Measurements from ENCODE around the gene SRMS. TPM values are rescaled to one million over a fixed set of nuclear protein-coding genes. Genes with fewer than 3 reads are reported as not detected.

Gene SRMS
- total RNA-seq, 2 donors from 2014 or later, result 0.32 to 0.49 TPM

DNA sequence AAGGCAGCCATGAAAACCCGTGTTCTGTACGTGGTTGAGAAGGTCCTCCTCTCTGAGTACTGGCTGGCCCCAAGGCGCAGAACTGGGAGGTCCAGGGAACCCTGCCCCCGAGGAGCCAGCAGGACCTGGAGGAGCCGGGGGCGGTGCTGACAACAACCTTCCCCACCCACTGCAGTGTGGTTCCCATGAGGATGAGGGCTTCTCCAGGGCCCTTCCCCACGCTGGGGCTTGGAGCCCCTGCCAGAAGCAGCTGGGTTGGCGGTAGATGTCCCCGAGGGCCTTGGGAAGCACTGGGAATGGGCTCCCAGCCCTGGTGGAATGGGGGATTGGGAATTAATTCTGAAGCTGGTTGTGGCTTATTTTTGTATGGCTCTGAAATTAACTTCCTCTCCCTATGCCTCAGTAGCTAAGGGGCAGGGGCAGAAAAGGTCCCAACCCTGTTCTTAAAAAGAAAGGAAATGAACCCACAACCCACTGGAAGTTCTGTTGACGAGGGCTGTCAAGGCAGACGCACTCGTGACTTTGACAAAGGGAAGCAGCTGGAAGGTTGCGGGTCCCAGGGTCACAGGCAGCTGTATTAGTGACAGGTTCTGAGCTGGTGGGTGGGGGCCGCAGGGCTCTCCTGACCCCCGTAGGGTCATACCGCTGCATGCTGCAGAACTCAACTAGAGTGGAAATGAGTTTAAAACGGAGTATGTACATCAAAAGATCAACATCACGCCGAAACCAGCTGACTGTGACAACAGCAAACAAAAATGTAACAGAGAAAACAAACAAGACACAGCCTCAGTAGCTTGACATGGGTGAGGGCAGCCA lies 40.4 kb upstream of the SRMS start:
- DNase-seq, result no peak
- Histone ChIP-seq H3K9me3 (no peaks in the 10 kb centered on the region), H3K27ac (no peak overlapping the region), H3K27me3 (no peaks in the 10 kb centered on the region), H3K4me3 (no peak overlapping the region), H3K4me1 (no peaks in the 10 kb centered on the region), H3K36me3 (no peaks in the 10 kb centered on the region), H3K9ac (ENCODE audit: low read depth in 2 of 2, low read length in 2 of 2) (no peak overlapping the region)
- TF ChIP-seq, protein P1, sequence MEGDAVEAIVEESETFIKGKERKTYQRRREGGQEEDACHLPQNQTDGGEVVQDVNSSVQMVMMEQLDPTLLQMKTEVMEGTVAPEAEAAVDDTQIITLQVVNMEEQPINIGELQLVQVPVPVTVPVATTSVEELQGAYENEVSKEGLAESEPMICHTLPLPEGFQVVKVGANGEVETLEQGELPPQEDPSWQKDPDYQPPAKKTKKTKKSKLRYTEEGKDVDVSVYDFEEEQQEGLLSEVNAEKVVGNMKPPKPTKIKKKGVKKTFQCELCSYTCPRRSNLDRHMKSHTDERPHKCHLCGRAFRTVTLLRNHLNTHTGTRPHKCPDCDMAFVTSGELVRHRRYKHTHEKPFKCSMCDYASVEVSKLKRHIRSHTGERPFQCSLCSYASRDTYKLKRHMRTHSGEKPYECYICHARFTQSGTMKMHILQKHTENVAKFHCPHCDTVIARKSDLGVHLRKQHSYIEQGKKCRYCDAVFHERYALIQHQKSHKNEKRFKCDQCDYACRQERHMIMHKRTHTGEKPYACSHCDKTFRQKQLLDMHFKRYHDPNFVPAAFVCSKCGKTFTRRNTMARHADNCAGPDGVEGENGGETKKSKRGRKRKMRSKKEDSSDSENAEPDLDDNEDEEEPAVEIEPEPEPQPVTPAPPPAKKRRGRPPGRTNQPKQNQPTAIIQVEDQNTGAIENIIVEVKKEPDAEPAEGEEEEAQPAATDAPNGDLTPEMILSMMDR (IDR thresholded peaks at IDR 0.05), result no peak
- intact Hi-C loops (cut with DNase I), result no loop called here

DNA sequence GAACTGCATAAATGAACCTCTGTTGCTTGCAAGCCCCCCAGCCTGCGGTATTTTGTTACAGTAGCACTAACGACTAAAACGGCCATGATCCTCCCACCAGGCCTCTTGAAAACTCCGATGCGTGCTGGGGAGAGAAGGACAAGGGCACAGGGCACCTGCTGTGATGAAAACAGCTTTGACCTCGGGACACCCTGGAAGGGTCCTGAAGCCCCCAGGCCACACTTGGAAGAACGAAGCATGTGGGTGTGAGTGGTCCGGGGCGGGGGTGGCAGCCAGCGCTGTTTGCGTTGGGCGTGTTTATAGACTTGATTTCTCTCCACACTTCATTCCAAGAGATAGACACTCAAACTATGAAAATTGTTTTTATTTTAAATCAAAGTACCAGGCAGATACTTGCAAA lies 39.7 kb upstream of the SRMS start:
- Histone ChIP-seq H3K36me3 (no peaks in the 10 kb centered on the region), H3K4me1 (no peaks in the 10 kb centered on the region), H3K9ac (ENCODE audit: low read depth in 2 of 2, low read length in 2 of 2) (no peak overlapping the region), H3K9me3 (no peaks in the 10 kb centered on the region), H3K27ac (no peak overlapping the region), H3K4me3 (no peak overlapping the region), H3K27me3 (no peaks in the 10 kb centered on the region)
- no peak for DNase-seq
- intact Hi-C loops (cut with DNase I), result no loop called here
- TF ChIP-seq, protein P1 (IDR thresholded peaks at IDR 0.05), result no peak

DNA sequence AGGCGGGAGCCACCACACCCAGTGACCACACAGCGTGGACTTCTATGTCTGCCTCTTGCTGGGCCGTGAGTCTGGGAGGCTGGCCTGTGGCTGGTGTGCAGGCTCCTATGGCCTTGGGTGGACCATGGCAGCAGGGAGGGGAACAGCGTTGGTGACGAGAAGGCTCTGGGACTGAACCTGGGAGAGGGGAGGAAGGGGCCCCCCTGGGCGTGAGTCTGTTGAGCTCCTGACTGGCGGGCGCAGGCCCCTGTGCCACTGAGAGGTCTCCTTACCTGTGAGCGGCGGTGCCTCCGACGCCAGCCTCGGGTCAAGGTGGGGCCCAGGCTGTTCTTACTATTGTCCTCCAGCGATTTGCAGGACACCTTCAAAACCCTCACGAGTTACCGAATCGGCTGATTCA lies 39.2 kb upstream of the SRMS start:
- H3K9ac ChIP-seq (ENCODE audit: low read depth in 2 of 2, low read length in 2 of 2), result no peak overlapping the region
- H3K4me3 ChIP-seq, result no peak overlapping the region
- no peaks in the 10 kb centered on the region for H3K36me3 ChIP-seq
- no peaks in the 10 kb centered on the region for H3K27me3 ChIP-seq
- intact Hi-C loops (cut with DNase I), result no loop called here
- H3K4me1 ChIP-seq, result no peaks in the 10 kb centered on the region
- H3K27ac ChIP-seq, result no peak overlapping the region
- TF ChIP-seq, protein P1 (IDR thresholded peaks at IDR 0.05), result no peak
- DNase-seq, result no peak
- H3K9me3 ChIP-seq, result no peaks in the 10 kb centered on the region

DNA sequence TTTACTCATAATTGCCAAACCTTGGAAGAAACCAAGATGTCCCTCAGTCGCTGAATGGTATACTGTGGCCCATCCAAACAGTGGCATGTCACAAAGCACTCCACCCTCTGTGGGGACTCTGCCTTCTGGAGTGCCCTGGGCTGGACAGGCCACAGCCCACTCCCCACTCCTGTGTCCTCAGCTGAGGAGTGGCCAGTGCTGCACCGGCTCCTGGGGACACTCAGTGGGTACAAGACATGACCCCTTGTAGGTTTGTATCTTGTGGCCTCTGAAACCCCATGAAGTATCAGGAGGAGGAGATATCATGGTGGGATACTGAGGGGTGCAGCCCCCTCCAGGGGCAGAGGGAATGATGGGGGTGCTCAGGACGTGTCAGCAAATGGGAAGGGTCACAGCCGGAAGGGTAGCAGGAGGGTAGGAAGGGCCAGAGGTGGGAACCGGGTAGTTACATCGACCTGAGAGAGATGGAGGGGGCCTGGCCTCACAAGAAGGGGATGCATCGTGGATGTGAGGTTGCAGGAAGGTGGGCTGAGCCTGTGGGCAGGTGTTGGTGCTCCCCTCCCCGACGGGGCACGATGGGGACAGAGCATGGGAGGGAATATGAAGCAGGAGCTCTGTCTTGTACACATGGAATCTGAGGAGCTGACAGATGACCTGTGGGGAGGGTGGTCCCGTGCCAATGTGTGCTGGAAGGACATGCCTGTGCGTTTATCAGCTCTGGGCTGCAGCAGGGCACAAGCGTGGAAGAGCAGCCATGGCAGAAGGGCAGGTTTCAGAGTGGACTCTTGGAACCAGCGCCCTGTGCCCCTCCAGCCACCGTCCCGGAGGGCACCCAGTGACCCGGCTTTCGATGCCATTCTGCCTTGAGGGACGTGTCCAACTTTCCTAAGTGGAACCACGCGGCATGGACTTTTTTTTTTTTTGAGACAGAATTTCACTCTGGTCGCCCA lies 38.3 kb upstream of the SRMS start:
- intact Hi-C loops (cut with DNase I), result no loop called here
- H3K27ac ChIP-seq, result no peak overlapping the region
- H3K9ac ChIP-seq (ENCODE audit: low read depth in 2 of 2, low read length in 2 of 2), result no peak overlapping the region
- TF ChIP-seq, protein P1 (IDR thresholded peaks at IDR 0.05), result no peak
- no peaks in the 10 kb centered on the region for H3K4me1 ChIP-seq
- H3K4me3 ChIP-seq, result no peak overlapping the region
- DNase-seq, result no peak
- no peaks in the 10 kb centered on the region for H3K36me3 ChIP-seq
- no peaks in the 10 kb centered on the region for H3K27me3 ChIP-seq
- H3K9me3 ChIP-seq, result no peaks in the 10 kb centered on the region

DNA sequence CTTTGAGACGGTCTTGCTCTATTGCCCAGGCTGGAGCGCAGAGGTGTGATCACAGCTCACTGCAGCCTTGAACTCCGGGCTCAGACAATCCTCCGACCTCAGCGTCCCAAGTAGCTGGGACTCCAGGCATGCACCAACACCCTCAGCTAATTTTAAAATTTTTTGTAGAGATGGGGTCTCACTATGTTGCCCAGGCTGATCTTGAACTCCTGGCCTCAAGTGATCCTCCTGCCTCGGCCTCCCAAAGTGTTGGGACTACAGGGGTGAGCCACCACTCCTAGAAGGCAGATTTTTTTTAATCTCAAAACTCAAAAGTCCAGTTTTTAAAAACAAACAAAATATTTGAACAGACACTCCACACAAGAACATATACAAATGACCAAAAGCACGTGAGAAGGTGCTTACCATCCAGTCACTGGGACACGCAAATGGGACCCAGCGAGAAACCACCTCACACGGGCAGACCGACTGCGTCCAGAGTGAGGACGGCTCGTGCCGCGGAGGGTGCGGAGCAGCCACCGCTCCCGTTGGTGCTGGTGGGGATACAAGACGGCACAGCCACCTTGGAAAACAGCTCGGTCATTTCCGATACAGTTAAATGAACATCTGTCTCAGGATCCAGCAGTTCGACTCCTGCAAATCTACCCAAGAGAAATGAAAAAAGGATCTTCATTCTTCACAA lies 35.0 kb upstream of the SRMS start:
- Histone ChIP-seq H3K4me3 (no peak overlapping the region), H3K4me1 (no peaks in the 10 kb centered on the region), H3K27ac (no peak overlapping the region), H3K9ac (ENCODE audit: low read depth in 2 of 2, low read length in 2 of 2) (no peak overlapping the region), H3K9me3 (no peaks in the 10 kb centered on the region), H3K36me3 (no peaks in the 10 kb centered on the region), H3K27me3 (no peaks in the 10 kb centered on the region)
- TF ChIP-seq, protein P1 (IDR thresholded peaks at IDR 0.05), result no peak
- DNase-seq, result no peak
- intact Hi-C loops (cut with DNase I), result no loop called here
